CD4-positive, alpha-beta T cell (primary cell): ENCODE measurements around the gene MPDU1. TPM values are rescaled to one million over a fixed set of nuclear protein-coding genes. Genes with fewer than 3 reads are reported as not detected.

Source experiments
- ATAC-seq: fragments of 200-7000 bp; cut with Tn5 transposase; one replicate; pipeline ENCODE4 v1.10.0; 2022; ENCODE audit warnings: mild to moderate bottlenecking; ENCODE audit not compliant: poor library complexity
- CTCF ChIA-PET: fragments of 350-600 bp; sonication (Branson Sonifier 250); formaldehyde crosslinking; loops from one replicate; lab custom pipeline; 2021; ENCODE audit warnings: antibody characterized with exemption, inconsistent platforms; lab: Charles Lee
- POLR2A ChIA-PET: fragments of 350-600 bp; sonication (Branson Sonifier 250); formaldehyde crosslinking; loops from one replicate; lab custom pipeline; 2021; ENCODE audit warnings: antibody characterized with exemption, inconsistent platforms; lab: Charles Lee
- DNase-seq, 14 experiments: peaks; one replicate each; pipeline ENCODE4 v3.0.0-alpha.2; 2013 to 2020; ENCODE audit warnings: mixed read lengths in 2 of 14
- H3K27ac ChIP-seq, 2 donors: one replicate each; pipeline versions ENCODE4 v1.5.1 to v1.7.0; 2013; ENCODE audit warnings: low read length in 2 of 2, low read depth in 1 of 2, mild to moderate bottlenecking in 1 of 2
- H3K27me3 ChIP-seq, 2 experiments: 1 replicate in 1 of 2; 2 replicates in 1 of 2; pipeline versions ENCODE4 v1.6.1 to v1.7.0; 2013; ENCODE audit warnings: low read length in 2 of 2, control low read depth in 1 of 2, mild to moderate bottlenecking in 1 of 2, moderate library complexity in 1 of 2; ENCODE audit not compliant: insufficient read depth in 2 of 2, control insufficient read depth in 1 of 2
- H3K36me3 ChIP-seq: one replicate; pipeline ENCODE4 v1.6.1; 2013; ENCODE audit warnings: low read length, control low read depth; ENCODE audit not compliant: insufficient read depth
- H3K4me1 ChIP-seq: one replicate; pipeline ENCODE4 v1.6.1; 2013; ENCODE audit warnings: low read length, control low read depth; ENCODE audit not compliant: insufficient read depth
- H3K4me3 ChIP-seq: one replicate; pipeline ENCODE4 v1.5.1; 2013; ENCODE audit warnings: mild to moderate bottlenecking, low read length, moderate library complexity
- H3K9me3 ChIP-seq, 2 experiments: 1 replicate in 1 of 2; 2 replicates in 1 of 2; pipeline versions ENCODE4 v1.6.1 to v1.7.0; 2013; ENCODE audit warnings: low read length in 2 of 2, mild to moderate bottlenecking in 2 of 2, control low read depth in 1 of 2, moderate library complexity in 1 of 2; ENCODE audit not compliant: control insufficient read depth in 1 of 2, insufficient read depth in 1 of 2
- H3K27ac Mint-ChIP-seq: one replicate; pipeline ENCODE4 v1.8.0; 2020; ENCODE audit warnings: mixed read lengths
- H3K27me3 Mint-ChIP-seq: one replicate; pipeline ENCODE4 v1.8.0; 2021; ENCODE audit warnings: mixed read lengths
- H3K36me3 Mint-ChIP-seq: one replicate; pipeline ENCODE4 v1.8.0; 2021; ENCODE audit warnings: low read depth, mixed read lengths
- H3K4me1 Mint-ChIP-seq: one replicate; pipeline ENCODE4 v1.8.0; 2021; ENCODE audit warnings: low read depth, mixed read lengths
- H3K4me3 Mint-ChIP-seq: one replicate; pipeline ENCODE4 v1.8.0; 2020; ENCODE audit warnings: mild to moderate bottlenecking, mixed read lengths
- H3K9me3 Mint-ChIP-seq: one replicate; pipeline ENCODE4 v1.8.0; 2020; ENCODE audit warnings: mixed read lengths
- CTCF ChIP-seq: fragments of 200-600 bp; IDR thresholded peaks from one replicate; pipeline ENCODE4 v1.8.0; 2022; ENCODE audit warnings: antibody characterized with exemption, mild to moderate bottlenecking
- intact Hi-C, 2 experiments: fragments of 100-400 bp; cut with DNase I in 1 of 2; cut with micrococcal nuclease in 1 of 2; formaldehyde crosslinking; loops; one replicate each; pipeline versions ENCODE4 v1.15.1 to v1.9.0; 2023 to 2025; cut with DNase I, micrococcal nuclease
- total RNA-seq, 174 experiments: library from RNA in 2 of 174; stranded (reverse) in 2 of 174; gene quantifications; one replicate each; pipeline ENCODE4 v1.2.3 and lab custom pipeline; 2021 to 2026

MPDU1 gene
- total RNA-seq, 2 experiments from 2014 or later: 12.0 to 12.9 TPM

GRCh38 chr17:7580604-7581575, 2.8 kb upstream of the MPDU1 start:
- peaks cover 40% of the 10 kb centered on the region for H3K36me3 ChIP-seq

GRCh38 chr17:7582396-7583252, 1.0 kb upstream of the MPDU1 start:
- Histone ChIP-seq H3K27ac (peak overlapping the region in 1 of 2 donors; percentile 98), H3K4me3 (peak overlapping the region; percentile 86), H3K4me1 (peaks cover 64% of the 10 kb centered on the region), H3K27me3 (no peaks in the 10 kb centered on the region), H3K9me3 (peaks cover 0 to 5% of the 10 kb centered on the region in 2 experiments), H3K36me3 (peaks cover 34% of the 10 kb centered on the region)
- intact Hi-C loops: loop anchor here (1.0 to 10.0 kb wide), 4 partner anchors 8 to 538 kb away; partner anchors contain the start of genes SLC16A11 (in 1 of the 2), TP53 (in 1 of the 2) and WRAP53 (in 1 of the 2)
- Mint-ChIP-seq H3K4me1 (peaks cover 61% of the 10 kb centered on the region), H3K36me3 (peaks cover 54% of the 10 kb centered on the region), H3K9me3 (no peaks in the 10 kb centered on the region), H3K27me3 (no peaks in the 10 kb centered on the region), H3K4me3 (peak overlapping the region; percentile 42), H3K27ac (peak overlapping the region; percentile 98)
- DNase-seq (peak in 1 of 14 experiments; percentile 55), ATAC-seq (no peak)
- CTCF ChIA-PET: interaction anchor here (1.4 to 4.3 kb wide), 3 partner anchors 22 to 227 kb away, joined by 4 to 21 read pairs (median 15); partner anchors contain the start of genes SENP3, TP53 and WRAP53
- no peak for TF ChIP-seq CTCF
- POLR2A ChIA-PET: interaction anchor here (0.9 to 3.4 kb wide), 22 partner anchors 9 to 536 kb away, joined by 3 to 143 read pairs (median 8); partner anchors contain the start of genes ACAP1, ATP1B2, FXR2 and GABARAP

More at GRCh38 chr17:7580604-7581575, 2.8 kb upstream of the MPDU1 start:
- Mint-ChIP-seq H3K27me3 (no peaks in the 10 kb centered on the region), H3K4me3 (peak overlapping the region; percentile 55), H3K27ac (peak overlapping the region; percentile 79), H3K4me1 (peaks cover 75% of the 10 kb centered on the region), H3K9me3 (no peaks in the 10 kb centered on the region), H3K36me3 (peaks cover 66% of the 10 kb centered on the region)
- intact Hi-C loops: loop anchor here (5.0 to 10.0 kb wide), 2 partner anchors 106 to 536 kb away; partner anchors contain the start of genes SLC16A11 (in 1 of the 2), TP53 (in 1 of the 2) and WRAP53 (in 1 of the 2)
- DNase-seq (peak in 1 of 14 experiments; percentile 37), ATAC-seq (no peak)
- H3K4me1 ChIP-seq: peaks cover 78% of the 10 kb centered on the region
- POLR2A ChIA-PET: interaction anchor here (0.9 to 2.6 kb wide), 4 partner anchors 20 to 106 kb away, joined by 3 to 14 read pairs (median 4); partner anchors contain the start of genes TP53 and ZBTB4
- H3K27ac ChIP-seq: peak overlapping the region; percentile 4 to 67
- TF ChIP-seq CTCF: no peak
- CTCF ChIA-PET: interaction anchor here (0.8 to 1.6 kb wide), 2 partner anchors 8 to 107 kb away, joined by 3 read pairs; no protein-coding TSS in a partner anchor
- peaks cover 0 to 5% of the 10 kb centered on the region in 2 experiments for H3K9me3 ChIP-seq
- no peaks in the 10 kb centered on the region for H3K27me3 ChIP-seq
- H3K4me3 ChIP-seq: peak overlapping the region; percentile 41
